ENCODE measurements around the gene KRT84. TPM values are rescaled to one million over a fixed set of nuclear protein-coding genes. Genes with fewer than 3 reads are reported as not detected.

Gene KRT84
- total RNA-seq, 2 donors from 2014 or later = not detected

DNA sequence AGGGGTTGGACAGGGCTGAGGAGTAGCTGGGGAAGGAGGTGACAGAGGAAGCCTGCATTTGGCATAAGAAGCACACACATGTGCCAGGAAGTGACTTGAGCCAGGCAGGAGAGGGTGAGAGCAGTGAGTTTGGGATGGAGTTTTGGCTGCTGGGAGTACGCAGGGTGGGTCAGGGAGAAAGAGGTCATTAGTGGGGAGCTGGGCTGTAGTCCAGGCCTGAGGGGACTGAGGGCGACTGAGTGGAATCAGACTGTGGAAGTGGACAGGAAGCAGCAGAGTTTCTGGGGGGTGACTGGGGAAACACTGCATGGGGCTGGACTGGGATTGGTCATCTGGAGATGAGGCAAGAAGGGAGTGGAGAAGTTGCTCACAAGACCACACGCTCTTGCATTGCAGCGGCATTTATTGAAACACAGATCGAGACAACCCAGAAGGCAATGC, 25.8 kb downstream of the KRT84 start:
- no peaks in the 10 kb centered on the region for H3K36me3 Mint-ChIP-seq
- H3K27ac Mint-ChIP-seq = peak overlapping the region; percentile 17 to 81
- no peaks in the 10 kb centered on the region for H3K9me3 Mint-ChIP-seq
- no peak for DNase-seq (ENCODE audit: low spot score in 2 of 2)
- no peak for ATAC-seq

DNA sequence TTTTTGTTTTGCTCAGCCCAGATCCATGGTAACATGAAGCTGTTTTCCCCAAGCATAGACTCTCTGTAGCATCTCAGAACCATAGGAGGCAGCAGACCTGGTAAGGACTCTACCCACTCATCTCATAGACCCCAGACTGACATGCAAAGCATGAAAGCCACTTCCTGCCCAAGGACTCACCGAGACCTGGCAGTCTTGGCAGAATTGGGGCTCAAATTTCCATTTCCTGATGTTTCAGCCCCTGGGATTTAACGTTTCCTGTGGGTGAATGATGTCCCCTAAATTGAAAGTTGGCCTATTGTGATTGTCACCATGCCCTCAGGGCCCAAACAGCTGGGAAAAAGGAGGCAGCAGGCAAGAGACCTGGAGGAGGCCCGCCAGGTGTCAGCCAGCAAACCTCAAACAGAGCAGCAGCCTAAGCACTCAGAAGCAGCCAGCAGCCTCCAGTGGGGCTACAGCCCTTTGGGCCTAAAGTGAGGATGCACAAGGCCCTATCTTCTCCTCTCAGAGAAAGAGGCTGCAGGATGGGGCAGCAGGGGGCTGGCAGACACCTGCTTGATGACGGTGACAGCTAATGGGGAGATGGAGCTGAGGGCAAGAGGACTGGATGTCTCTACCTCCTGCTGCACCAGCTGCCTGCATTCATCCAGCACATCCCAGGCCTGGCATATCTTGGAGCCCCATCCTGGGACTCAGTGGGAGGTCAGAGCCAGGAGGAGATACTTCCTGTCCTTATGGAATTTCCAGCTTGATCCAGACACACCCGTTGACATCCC, 26.7 kb downstream of the KRT84 start:
- Mint-ChIP-seq H3K27ac (peak overlapping the region; percentile 17 to 29), H3K9me3 (no peaks in the 10 kb centered on the region), H3K36me3 (no peaks in the 10 kb centered on the region)
- DNase-seq (ENCODE audit: low spot score in 2 of 2) (peak in 1 of 2 donors; percentile 31), ATAC-seq (peak; percentile 73 to 87)

DNA sequence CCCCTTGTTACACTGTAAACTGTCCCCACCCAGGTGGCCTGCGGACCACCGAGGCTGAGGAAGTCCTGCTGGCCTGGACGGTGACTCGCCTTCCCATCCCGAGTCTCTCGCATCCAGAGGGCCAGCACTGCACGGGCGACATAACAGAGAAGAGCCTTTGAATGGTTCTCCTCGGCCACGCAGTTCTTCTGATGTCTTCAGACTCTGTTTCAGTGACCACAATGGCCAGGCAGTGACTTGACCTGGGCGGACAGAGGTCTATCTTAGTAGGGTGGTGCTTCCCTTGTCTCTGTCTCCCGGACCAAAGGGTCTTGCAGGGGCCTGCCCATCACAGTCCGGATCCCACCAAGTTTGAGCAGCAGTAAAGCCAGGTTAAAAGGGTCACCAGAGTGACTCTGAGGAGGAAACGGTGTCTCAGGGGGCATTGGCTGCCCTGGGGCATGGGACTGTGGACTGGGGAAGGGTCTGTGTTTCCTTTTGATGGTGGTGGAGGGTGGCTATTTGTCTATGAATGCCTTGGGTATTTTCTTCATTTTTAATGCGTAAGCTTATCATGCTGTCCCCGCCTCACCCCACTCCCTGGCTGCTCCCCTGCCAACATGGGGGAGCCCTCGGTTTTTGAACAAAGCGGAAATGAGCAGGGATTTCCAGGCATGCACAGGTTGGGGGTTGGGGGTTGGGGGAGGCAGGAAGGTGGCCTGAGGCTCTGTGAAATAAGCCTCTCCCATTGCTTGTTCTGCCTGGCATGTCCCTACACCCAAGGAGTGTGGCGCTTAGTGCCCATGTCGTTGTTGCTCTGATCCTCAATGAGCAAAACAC, 28.5 kb downstream of the KRT84 start:
- Mint-ChIP-seq H3K36me3 (no peaks in the 10 kb centered on the region), H3K9me3 (no peaks in the 10 kb centered on the region), H3K27ac (peak overlapping the region in 1 of 2 donors; percentile 62)
- DNase-seq (ENCODE audit: low spot score in 2 of 2) (no peak), ATAC-seq (no peak)

DNA sequence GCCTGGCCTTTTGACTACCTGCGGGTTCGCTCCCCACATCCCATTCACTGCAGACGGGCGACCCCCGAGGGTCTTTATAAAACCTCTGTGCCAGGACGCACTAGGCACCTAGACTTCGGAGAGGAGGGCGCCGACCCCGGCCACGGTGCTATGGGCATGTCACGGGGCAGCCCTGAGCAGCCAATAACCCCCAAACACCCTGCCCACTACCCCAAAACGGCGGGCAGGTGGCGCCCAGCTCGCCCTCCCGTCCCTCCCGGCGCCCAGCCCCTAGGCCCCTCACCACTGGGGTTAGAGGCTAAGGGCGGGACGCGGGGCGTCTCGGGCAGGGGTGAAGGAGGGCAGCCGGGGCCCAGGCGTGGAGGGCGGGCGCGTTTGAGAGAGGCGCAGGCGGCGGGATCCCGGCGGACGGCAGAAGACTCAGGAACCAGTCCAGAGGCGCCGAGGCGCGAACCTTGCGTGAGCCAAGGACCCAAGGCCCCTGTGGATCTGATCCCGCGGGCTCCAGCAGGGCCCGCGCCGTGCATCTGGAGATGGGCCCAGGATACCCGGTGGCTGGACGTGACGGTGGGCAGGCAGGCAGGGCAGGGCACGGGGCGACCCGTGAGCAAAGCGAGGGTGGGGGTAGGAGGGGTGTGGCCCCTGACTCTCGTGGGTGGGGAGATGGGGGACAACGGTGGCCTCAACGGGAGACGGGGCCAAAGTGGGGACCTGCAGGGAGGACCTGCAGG, 29.3 kb downstream of the KRT84 start:
- no peak overlapping the region for H3K27ac Mint-ChIP-seq
- ATAC-seq (no peak), DNase-seq (ENCODE audit: low spot score in 2 of 2) (peak in 1 of 2 donors; percentile 50)
- H3K36me3 Mint-ChIP-seq = no peaks in the 10 kb centered on the region
- H3K9me3 Mint-ChIP-seq = no peaks in the 10 kb centered on the region

DNA sequence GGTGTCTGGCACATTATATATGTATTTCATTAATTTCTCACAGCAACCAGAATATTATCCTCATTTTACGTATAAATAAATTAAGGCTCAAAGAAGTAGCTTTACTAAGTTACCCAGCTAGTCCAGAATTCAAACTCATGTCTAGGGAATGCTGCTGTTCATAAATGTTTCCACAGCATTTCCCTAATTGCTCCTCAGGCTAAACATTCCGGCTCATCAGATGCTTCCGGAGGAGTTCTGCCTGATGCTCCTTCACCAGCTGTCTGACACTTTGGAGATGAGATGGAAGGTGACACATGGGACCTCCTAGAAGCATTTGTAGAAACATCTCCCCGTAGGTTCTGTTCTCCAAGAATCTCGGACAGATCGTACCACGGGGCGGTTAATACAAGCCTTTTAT, 30.3 kb downstream of the KRT84 start:
- ATAC-seq = no peak
- no peaks in the 10 kb centered on the region for H3K9me3 Mint-ChIP-seq
- H3K36me3 Mint-ChIP-seq = no peaks in the 10 kb centered on the region
- H3K27ac Mint-ChIP-seq = peak overlapping the region in 1 of 2 donors; percentile 13
- DNase-seq (ENCODE audit: low spot score in 2 of 2) = peak in 1 of 2 donors; percentile 16

DNA sequence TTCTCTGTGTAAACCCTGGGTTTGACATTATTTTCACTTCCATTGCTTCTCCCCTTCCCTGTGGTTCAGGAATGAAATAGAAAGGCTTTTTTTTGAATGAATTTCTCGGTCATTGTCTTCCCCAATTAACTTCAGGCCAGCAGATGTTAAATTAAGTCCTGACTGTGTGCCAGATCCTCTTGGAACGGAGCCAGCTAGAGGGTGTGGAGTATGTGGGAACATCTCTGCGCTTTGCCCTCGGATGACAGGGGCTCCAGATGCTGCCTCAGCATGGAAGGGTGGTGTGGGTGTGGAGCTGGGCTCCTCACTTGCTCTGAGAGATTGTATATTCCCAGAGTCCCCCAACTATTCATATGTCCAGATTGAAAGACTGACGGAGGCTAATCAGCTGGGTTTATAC, 31.3 kb downstream of the KRT84 start:
- Mint-ChIP-seq H3K36me3 (no peaks in the 10 kb centered on the region), H3K9me3 (no peaks in the 10 kb centered on the region), H3K27ac (no peak overlapping the region)
- no peak for ATAC-seq
- DNase-seq (ENCODE audit: low spot score in 2 of 2) = no peak

DNA sequence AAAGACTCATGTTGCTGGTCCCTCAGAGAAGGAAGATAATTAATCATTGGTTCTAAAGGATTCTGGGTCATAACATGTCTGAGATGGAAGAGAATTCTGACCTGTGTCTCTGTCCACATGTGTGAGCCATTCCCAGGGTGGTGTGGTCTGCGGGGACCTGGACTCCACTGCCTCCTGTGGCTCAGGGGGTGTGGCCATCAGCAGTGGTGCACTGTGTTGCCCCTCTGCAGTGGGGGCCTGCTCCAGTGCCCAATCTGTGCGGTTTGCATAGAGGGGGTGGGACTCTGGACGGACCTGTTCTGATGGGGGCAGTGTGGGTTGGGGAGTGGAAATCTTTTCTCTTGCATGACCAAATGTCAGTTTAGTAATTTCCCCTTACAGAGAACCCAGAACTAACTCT, 31.7 kb downstream of the KRT84 start:
- DNase-seq (ENCODE audit: low spot score in 2 of 2) (no peak), ATAC-seq (no peak)
- no peak overlapping the region for H3K27ac Mint-ChIP-seq
- H3K9me3 Mint-ChIP-seq = no peaks in the 10 kb centered on the region
- no peaks in the 10 kb centered on the region for H3K36me3 Mint-ChIP-seq

DNA sequence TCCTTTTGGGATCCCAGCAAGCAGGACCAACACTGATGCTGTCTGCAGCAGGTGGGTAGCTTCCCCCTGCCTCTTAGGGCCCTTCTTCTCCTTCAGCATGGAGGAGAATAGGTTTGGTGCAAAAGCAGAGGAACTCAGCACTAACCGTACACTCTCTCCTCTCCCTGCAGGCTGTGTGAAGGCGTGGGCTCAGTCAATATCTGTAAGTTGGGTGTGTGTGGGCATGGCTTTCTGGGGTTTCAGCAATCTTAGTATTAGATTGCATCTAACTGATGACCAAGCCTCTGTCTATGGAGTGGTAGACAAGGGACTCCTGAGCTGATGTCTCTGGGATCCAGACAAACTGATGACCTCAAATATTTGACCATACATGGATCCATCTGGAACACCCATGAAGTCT, 32.5 kb downstream of the KRT84 start:
- H3K9me3 Mint-ChIP-seq = no peaks in the 10 kb centered on the region
- no peaks in the 10 kb centered on the region for H3K36me3 Mint-ChIP-seq
- ATAC-seq = no peak
- DNase-seq (ENCODE audit: low spot score in 2 of 2) = no peak
- no peak overlapping the region for H3K27ac Mint-ChIP-seq

DNA sequence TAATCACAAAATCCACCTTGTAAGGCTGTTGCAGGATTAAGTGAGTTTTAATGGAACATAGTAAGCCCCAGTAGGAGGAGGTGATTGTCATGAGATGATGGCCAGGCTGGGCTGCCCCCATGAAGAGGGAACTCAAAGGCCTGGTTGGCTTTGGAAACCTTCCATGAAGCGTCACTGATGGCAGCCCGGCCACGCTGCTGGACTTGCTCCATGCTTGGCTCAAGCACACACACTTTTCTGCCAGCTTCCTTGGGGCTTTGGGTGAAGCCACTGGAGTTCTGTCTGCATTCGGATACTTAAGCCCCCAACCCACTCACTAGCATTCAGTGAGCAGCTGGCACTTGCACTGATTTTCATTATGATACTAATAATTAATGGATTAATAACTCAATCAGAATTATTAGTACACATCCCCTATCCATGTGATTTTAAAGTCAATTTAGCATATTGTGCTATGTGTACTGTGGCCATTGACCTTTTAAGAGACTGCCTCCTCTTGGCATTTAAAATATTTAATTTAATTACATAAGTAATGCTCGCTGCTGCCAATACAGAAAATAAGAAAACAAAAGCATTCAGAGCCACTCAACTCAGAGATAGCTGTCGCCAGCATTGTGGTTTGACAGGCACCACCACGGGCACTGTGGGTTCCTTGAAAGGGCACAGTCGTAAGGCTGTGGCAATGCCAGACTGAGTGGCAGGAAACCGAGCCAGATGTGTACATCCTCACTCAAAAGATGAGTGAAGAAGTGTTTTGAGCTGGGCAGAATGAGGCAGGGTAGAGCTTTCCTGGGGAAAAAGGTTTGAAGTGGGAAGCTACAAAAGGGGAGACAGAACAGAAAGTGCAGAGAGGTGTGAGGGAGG, 34.0 kb downstream of the KRT84 start:
- DNase-seq (ENCODE audit: low spot score in 2 of 2) (no peak), ATAC-seq (peak; percentile 55 to 74)
- no peak overlapping the region for H3K27ac Mint-ChIP-seq
- H3K36me3 Mint-ChIP-seq = no peaks in the 10 kb centered on the region
- H3K9me3 Mint-ChIP-seq = no peaks in the 10 kb centered on the region

DNA sequence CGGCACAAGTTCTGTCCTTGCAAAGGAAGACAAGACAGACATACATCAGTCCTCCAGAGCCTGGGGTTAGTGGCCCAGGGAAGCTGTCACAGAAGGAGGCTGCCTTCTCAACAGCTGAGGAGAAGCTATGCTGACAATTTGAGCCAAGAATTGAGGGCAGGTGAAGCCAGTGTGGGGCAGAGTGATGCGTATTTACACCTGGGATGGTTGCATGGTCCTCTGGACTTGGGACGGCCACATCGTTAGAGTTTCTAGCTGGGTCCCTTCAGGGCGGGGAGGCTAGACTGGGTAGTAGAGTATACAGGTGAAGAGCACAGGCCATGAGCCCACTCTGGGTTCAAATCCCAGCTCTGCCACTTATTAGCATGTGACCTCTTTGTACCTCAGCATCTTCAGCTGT, 34.7 kb downstream of the KRT84 start:
- Mint-ChIP-seq H3K27ac (no peak overlapping the region), H3K9me3 (no peaks in the 10 kb centered on the region), H3K36me3 (no peaks in the 10 kb centered on the region)
- ATAC-seq (no peak), DNase-seq (ENCODE audit: low spot score in 2 of 2) (no peak)

DNA sequence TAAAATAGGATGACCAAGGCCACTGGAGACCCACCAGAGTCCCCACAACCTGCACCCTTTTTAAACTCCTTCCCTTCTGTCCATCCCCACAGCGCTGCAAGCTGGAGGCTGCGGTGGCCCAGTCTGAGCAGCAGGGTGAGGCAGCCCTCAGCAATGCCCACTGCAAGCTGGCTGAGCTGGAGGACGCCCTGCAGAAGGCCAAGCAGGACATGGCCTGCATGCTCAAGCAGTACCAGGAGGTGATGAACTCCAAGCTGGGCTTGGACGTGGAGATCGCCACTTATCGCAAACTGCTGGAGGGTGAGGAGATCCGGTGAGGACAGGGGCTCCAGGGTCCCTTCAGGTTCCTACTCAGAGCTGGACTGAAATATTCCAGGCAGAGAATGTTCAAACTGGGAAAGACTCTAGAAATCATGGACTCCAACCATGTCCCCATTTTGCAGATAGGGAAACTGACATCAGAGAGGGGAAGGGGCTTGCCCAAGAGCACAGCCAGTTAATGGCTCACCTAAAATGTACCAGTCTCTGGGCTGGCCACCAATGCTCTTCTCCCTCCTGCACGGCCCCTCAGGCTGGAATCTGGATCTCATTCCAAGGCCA, 35.3 kb downstream of the KRT84 start:
- Mint-ChIP-seq H3K27ac (no peak overlapping the region), H3K36me3 (no peaks in the 10 kb centered on the region), H3K9me3 (no peaks in the 10 kb centered on the region)
- ATAC-seq = no peak
- no peak for DNase-seq (ENCODE audit: low spot score in 2 of 2)

DNA sequence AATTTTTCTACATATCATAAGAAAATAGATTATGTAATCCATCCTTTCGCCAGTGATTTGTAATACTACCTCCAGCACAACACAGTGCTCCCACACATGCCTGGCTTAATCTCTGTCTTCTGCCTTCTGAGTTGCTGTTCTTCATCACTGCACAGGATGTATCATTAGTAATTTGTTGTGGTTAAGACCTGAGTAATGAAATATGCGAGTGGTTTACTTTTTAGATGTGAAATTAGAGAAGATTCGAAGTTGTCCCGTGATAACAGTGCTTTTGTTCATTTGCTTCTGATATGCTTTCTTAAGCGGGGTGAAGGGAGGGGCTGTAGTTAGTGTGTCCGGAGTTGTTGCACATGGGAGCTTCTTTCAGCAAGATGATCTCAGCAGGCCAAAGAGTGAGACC, 36.3 kb downstream of the KRT84 start:
- DNase-seq (ENCODE audit: low spot score in 2 of 2) (no peak), ATAC-seq (no peak)
- Mint-ChIP-seq H3K9me3 (no peaks in the 10 kb centered on the region), H3K27ac (no peak overlapping the region), H3K36me3 (no peaks in the 10 kb centered on the region)

DNA sequence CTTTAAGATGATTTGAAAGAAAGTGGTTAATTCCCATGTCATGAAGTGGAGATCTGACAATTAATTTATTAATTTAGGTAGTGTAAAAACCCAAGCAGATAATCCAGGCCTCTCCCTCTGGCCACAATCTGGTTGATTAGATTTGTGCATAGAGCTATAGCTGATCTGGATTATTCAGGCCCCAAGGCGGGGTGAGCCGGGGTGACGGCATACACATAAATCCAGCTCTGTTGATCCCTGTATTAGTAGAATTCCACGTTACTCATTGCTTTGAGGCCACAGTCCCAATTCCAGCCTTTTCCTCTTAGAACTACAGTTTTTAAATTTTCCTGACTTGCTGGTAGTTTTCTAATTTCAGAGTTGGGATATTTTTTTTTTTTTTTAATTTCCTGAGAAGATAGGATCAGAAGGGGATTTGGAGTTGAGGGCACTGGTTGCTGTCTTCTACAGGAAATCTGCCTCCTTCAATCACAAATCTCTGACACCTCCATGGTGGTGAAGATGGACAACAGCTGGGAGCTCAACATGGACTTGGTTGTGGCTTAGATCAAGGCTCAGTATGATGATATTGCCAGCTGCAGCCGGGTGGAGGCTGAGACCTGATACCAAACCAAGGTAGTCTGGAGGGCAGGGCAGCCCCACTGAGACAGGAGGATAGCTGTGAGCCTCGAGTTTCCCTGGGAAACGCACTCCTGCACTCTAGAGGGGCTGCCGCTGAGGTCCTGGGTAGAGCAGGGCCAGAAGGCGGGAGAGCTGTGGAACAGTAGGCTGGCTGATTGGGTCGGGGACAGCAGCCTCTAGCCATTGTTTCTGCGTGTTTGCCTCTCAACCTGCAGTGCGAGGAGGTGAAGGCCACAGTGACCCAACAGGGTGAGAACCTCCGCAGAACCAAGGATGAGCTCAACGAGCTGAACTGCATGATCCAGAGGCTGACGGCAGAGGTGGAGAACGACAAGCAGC, 37.6 kb downstream of the KRT84 start:
- no peaks in the 10 kb centered on the region for H3K36me3 Mint-ChIP-seq
- H3K27ac Mint-ChIP-seq = no peak overlapping the region
- H3K9me3 Mint-ChIP-seq = no peaks in the 10 kb centered on the region
- ATAC-seq = no peak
- no peak for DNase-seq (ENCODE audit: low spot score in 2 of 2)

DNA sequence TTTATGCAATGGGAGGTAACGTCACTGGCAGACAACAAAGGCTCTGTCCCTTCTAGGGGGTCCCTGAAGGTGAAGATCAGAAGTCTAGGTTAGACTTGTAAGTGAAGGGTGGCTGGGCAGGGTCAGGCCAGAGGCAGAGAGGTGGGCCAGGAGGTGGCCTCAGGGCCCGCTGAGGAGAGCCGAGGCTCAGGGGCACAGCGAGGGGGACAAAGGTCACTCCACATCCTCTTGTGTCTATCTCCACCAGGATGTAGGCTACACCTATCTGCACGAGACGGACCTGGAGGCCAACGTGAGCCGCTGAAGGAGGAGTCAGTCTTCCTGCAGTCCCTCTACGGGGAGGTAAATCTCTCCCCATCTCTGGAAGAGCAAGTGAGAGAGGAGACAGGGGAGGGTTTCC, 38.4 kb downstream of the KRT84 start:
- H3K9me3 Mint-ChIP-seq = no peaks in the 10 kb centered on the region
- no peak for ATAC-seq
- H3K36me3 Mint-ChIP-seq = no peaks in the 10 kb centered on the region
- no peak for DNase-seq (ENCODE audit: low spot score in 2 of 2)
- H3K27ac Mint-ChIP-seq = no peak overlapping the region

DNA sequence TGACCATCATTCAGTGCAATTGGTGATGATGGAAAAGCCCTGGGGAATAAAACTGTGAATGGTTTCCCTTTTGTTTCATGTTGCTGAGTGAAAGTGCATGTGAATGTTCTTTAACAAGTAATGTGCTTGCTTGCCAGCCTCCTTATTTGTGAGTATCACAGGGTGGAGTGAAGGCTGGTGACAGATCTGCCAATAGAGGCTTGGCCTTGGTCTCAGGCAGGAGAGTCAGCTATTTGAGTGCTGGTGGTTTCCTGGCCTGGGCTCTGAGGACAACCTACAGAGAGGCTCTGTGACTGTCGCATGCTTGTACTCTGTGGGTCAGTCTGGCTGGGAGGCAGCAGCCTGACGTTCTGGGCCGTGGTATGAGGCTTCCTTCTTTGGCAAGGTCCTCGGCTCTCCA, 38.9 kb downstream of the KRT84 start:
- no peak for ATAC-seq
- H3K36me3 Mint-ChIP-seq = no peaks in the 10 kb centered on the region
- no peak for DNase-seq (ENCODE audit: low spot score in 2 of 2)
- no peaks in the 10 kb centered on the region for H3K9me3 Mint-ChIP-seq
- no peak overlapping the region for H3K27ac Mint-ChIP-seq

Data from activated naive CD4-positive, alpha-beta T cell treated with anti-CD3 and anti-CD28 coated beads, Interleukin-2, amount 50 U/mL, for 72 hours (primary cell).